Upper lobe of left lung (tissue), 4 donors: ENCODE results near the gene SCNN1G.

Source experiments
- EP300 ChIP-seq, 4 donors: sonication (generic); formaldehyde crosslinking; IDR thresholded peaks; one replicate each; pipeline ENCODE4 v1.5.1; 2017; ENCODE audit warnings: antibody characterized with exemption in 4 of 4, control low read depth in 2 of 4
- POLR2AphosphoS5 ChIP-seq, 2 donors: sonication (generic); formaldehyde crosslinking; IDR thresholded peaks; one replicate each; pipeline ENCODE4 v1.5.1; 2017; ENCODE audit warnings: antibody characterized with exemption in 2 of 2

DNA sequence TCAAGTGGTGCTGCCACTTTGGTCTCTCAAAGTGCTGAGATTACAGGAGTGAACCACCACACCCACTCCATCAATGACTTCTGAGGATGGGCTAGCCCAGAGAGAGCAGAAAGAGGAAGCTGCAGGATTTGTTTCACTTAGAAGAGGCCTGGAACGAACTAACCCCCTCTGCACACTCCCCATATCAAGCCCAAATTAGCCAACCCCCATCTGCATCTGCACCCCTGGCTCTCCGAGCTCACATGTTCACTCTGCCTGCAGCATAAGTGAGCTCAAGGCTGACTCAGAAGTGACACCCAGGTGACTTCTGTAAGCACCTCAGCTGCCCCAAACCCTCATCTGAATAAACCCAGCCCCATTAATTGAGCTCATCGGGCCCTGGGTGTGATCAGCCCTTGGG lies 4.8 kb downstream of the SCNN1G start:
- no peak for TF ChIP-seq EP300 (IDR thresholded peaks at IDR 0.05)
- no peak for TF ChIP-seq POLR2AphosphoS5 (IDR thresholded peaks at IDR 0.05)
